ENCODE results near the gene ZNF432. TPM values are rescaled to one million over a fixed set of nuclear protein-coding genes. Genes with fewer than 3 reads are reported as not detected.
A peak's percentile ranks its signal among the peaks of the same experiment; 100 is the strongest.

Gene ZNF432
- total and polyA plus RNA-seq, 2 of the 13 experiments (the other 11 are each of a cell fraction or from before 2014, with no cell fraction given): 4.1 to 8.7 TPM

GRCh38 chr19:52022193-52022592, 26.4 kb downstream of the ZNF432 start:
- Histone ChIP-seq H3K9ac (ENCODE audit: insufficient read depth, low read depth, low read length) (no peak overlapping the region), H3K27me3 (ENCODE audit: control insufficient read depth in 1 of 2, insufficient read depth in 2 of 2, low read length in 2 of 2) (no peaks in the 10 kb centered on the region), H4K20me1 (ENCODE audit: insufficient read depth, low read length) (no peaks in the 10 kb centered on the region; the same call in 1 of the 2 replicates), H3K27ac (ENCODE audit: extremely low read length, insufficient read depth, low read length) (no peak overlapping the region), H3K36me3 (replicated peaks in 1 of 2; ENCODE audit: control insufficient read depth in 1 of 2, insufficient read depth in 2 of 2, low read length in 2 of 2) (peaks cover 30 to 71% of the 10 kb centered on the region in 2 experiments), H3K4me3 (replicated peaks in 1 of 3; ENCODE audit: insufficient read depth in 1 of 3, low read depth in 2 of 3, low read length in 3 of 3) (no peak overlapping the region), H2AFZ (ENCODE audit: low read length) (no peak overlapping the region), H3K4me2 (ENCODE audit: low read depth, low read length) (no peak overlapping the region), H3K4me1 (ENCODE audit: insufficient read depth, low read length) (peaks cover 60% of the 10 kb centered on the region), H3K9me3 (ENCODE audit: low read length) (peaks cover 12% of the 10 kb centered on the region; the same call in 1 of the 2 replicates), H3K79me2 (ENCODE audit: insufficient read depth, low read length) (peaks cover 56% of the 10 kb centered on the region)
- no peak for DNase-seq (ENCODE audit: low spot score)
- in situ Hi-C loops (cut with HindIII; ENCODE audit: extremely low pct_ligation_motif_present, low pct_unique_long_range_greater_than_20kb): no loop called here
- ChIA-PET CTCF (ENCODE audit: low intra/inter-chr PET ratio, low total read pairs) (no interaction called here), POLR2A (no interaction called here)
- FAIRE-seq: no peak
- ATAC-seq: no peak
- intact Hi-C loops (cut with micrococcal nuclease; ENCODE audit: unreplicated experiment): no loop called here
- no TSS peak for BruUV-seq (replicated peaks)
- TF ChIP-seq STAT5B (CRISPR knock-in tag; IDR thresholded peaks at IDR 0.05) (no peak), RBFOX2 (IDR thresholded peaks at IDR 0.05; ENCODE audit: low read depth, low read length) (0 out of 2 replicates have a peak, but pooled peaks have one; percentile 27)
- 98% methylated on average over 15 of the region's 15 CpGs for WGBS (ENCODE audit: low lambda C conversion rate)

DNA sequence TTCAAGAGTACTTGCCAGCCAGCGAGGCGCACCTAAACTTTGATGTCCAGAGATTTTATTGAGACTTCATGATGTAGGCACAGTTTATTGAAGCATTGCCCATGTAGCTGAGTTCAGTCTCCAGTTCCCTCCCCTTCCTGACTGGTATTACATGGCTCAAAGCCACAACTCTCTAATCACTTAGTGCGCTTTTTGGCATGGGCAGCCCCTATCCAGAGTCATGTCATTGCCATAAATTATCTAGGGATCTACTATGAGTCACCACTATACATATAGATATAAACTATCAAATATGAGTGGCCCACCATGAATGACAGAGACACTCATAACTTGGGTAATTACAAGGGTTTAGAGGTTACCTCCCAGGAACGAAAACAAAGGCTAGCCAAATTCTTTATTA, 28.1 kb downstream of the ZNF432 start:
- Histone ChIP-seq H3K4me2 (ENCODE audit: low read depth, low read length) (no peak overlapping the region), H3K9me3 (ENCODE audit: low read length) (peaks cover 12% of the 10 kb centered on the region; the same call in 1 of the 2 replicates), H4K20me1 (ENCODE audit: insufficient read depth, low read length) (no peaks in the 10 kb centered on the region), H3K79me2 (ENCODE audit: insufficient read depth, low read length) (peaks cover 45% of the 10 kb centered on the region), H2AFZ (ENCODE audit: low read length) (no peak overlapping the region), H3K27me3 (ENCODE audit: control insufficient read depth in 1 of 2, insufficient read depth in 2 of 2, low read length in 2 of 2) (no peaks in the 10 kb centered on the region), H3K4me3 (replicated peaks in 1 of 3; ENCODE audit: insufficient read depth in 1 of 3, low read depth in 2 of 3, low read length in 3 of 3) (no peak overlapping the region), H3K9ac (ENCODE audit: insufficient read depth, low read depth, low read length) (no peak overlapping the region), H3K36me3 (replicated peaks in 1 of 2; ENCODE audit: control insufficient read depth in 1 of 2, insufficient read depth in 2 of 2, low read length in 2 of 2) (peaks cover 36 to 84% of the 10 kb centered on the region in 2 experiments), H3K27ac (ENCODE audit: extremely low read length, insufficient read depth, low read length) (no peak overlapping the region), H3K4me1 (ENCODE audit: insufficient read depth, low read length) (peaks cover 43% of the 10 kb centered on the region)
- 0 out of 2 replicates have a peak, but pooled peaks have one; percentile 17 for TF ChIP-seq RBFOX2 (IDR thresholded peaks at IDR 0.05; ENCODE audit: low read depth, low read length)
- TF ChIP-seq ZGPAT (CRISPR knock-in tag; IDR thresholded peaks at IDR 0.05): no peak
- ATAC-seq (no peak), FAIRE-seq (no peak), DNase-seq (ENCODE audit: low spot score) (no peak)
- 94% methylated on average over 4 of the region's 4 CpGs for WGBS (ENCODE audit: low lambda C conversion rate)
- BruUV-seq (replicated peaks): no TSS peak
- ChIA-PET POLR2A (interaction anchor here (0.9 kb wide), 1 partner anchor 13 kb away, joined by 3 read pairs; the partner anchor contains the start of gene ZNF615), CTCF (ENCODE audit: low intra/inter-chr PET ratio, low total read pairs) (no interaction called here)
- in situ Hi-C loops (cut with HindIII; ENCODE audit: extremely low pct_ligation_motif_present, low pct_unique_long_range_greater_than_20kb): no loop called here
- intact Hi-C loops (cut with micrococcal nuclease; ENCODE audit: unreplicated experiment): no loop called here
